Brain microvascular endothelial cell (primary cell): Measurements from ENCODE around the gene VPS13C.

Experiments used
- DNase-seq: peaks from one replicate; pipeline ENCODE4 v3.0.0-alpha.2; 2020
- H3K27ac ChIP-seq: fragments of 250-450 bp; sonication (Bioruptor Pico); 2 replicates; pipeline ENCODE4 v1.5.1; 2020; ENCODE audit warnings: mild to moderate bottlenecking, moderate library complexity
- H3K27me3 ChIP-seq: fragments of 250-450 bp; sonication (Bioruptor Pico); replicated peaks from 2 replicates; pipeline ENCODE4 v1.5.1; 2020; ENCODE audit warnings: mild to moderate bottlenecking
- H3K36me3 ChIP-seq: fragments of 250-450 bp; sonication (Bioruptor Pico); replicated peaks from 2 replicates; pipeline ENCODE4 v1.5.1; 2020; ENCODE audit warnings: mild to moderate bottlenecking
- H3K4me3 ChIP-seq: 2 replicates; pipeline ENCODE4 v1.5.1; 2011; ENCODE audit warnings: low read depth, mild to moderate bottlenecking, control low read depth, low read length, moderate library complexity
- in situ Hi-C: cut with HindIII; loops from 2 replicates; pipeline ENCODE4 v1.10.0; 2017; ENCODE audit warnings: low sequenced_read_pairs, low pct_ligation_motif_present
- TF ChIP-seq, protein P1 (sequence below): IDR thresholded peaks from 2 replicates; pipeline ENCODE4 v1.5.1; 2011; ENCODE audit warnings: low read depth, mild to moderate bottlenecking, moderate library complexity, low read length, control low read depth, inconsistent platforms; ENCODE audit errors: missing control alignments

The VPS13C gene

DNA sequence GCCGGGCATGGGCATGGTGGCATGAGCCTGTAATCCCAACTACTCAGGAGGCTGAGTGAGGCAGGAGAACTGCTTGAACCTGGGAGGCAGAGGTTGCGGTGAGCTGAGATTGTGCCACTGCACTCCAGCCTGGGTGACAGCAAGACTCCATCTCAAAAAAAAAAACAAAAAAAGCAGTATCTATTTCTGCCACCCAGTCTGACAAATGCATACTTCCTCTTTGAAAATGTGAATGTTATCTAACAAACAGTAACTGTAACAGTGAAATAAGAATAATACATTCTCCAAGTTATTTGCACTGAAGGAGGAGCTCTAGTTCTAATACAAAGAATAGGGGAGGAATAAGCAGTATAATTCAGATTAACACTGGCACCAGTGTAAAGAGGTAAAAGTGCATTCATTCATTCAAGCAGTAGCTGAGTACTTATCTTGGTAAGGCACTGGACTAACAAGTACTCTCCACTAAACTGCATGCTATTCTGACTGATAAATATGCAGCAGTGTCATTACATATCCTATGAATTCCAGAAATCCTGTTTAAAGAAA, 12.9 kb downstream of the VPS13C start:
- Histone ChIP-seq H3K36me3 (no peaks in the 10 kb centered on the region), H3K4me3 (no peak overlapping the region), H3K27me3 (no peaks in the 10 kb centered on the region), H3K27ac (no peak overlapping the region)
- DNase-seq: no peak
- TF ChIP-seq, protein P1, sequence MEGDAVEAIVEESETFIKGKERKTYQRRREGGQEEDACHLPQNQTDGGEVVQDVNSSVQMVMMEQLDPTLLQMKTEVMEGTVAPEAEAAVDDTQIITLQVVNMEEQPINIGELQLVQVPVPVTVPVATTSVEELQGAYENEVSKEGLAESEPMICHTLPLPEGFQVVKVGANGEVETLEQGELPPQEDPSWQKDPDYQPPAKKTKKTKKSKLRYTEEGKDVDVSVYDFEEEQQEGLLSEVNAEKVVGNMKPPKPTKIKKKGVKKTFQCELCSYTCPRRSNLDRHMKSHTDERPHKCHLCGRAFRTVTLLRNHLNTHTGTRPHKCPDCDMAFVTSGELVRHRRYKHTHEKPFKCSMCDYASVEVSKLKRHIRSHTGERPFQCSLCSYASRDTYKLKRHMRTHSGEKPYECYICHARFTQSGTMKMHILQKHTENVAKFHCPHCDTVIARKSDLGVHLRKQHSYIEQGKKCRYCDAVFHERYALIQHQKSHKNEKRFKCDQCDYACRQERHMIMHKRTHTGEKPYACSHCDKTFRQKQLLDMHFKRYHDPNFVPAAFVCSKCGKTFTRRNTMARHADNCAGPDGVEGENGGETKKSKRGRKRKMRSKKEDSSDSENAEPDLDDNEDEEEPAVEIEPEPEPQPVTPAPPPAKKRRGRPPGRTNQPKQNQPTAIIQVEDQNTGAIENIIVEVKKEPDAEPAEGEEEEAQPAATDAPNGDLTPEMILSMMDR: no peak
- in situ Hi-C loops: no loop called here

DNA sequence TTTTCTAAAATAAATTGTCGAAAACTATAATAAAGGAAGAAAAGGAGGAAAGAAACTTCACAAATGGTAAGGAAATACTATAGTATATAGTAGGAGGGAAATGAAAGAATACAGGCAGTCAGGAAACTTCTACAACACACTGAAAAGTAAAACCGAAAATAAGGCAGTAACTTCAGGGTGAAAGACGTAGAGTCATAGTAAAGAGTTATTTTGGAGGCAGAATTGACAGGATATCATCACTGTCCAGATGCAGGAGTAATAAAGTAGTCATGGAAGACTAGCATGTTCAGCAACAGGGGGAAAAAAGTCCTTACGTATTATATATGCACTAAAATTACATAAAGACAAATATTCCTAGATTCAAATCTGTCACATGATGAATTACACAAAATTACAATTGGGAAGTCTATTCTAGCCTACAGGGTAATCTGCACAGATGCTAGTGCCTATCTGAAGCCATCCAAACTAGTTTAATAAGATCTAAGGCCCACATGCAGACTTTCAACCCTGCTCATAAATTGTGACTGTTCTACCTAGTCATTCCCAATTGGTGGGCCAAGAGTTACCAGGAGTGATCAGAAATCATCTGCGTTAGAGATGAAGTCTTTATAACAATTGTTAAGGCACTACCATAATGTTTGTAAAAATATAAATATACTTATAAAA, 14.0 kb downstream of the VPS13C start:
- H3K27ac ChIP-seq: no peak overlapping the region
- in situ Hi-C loops: no loop called here

DNA sequence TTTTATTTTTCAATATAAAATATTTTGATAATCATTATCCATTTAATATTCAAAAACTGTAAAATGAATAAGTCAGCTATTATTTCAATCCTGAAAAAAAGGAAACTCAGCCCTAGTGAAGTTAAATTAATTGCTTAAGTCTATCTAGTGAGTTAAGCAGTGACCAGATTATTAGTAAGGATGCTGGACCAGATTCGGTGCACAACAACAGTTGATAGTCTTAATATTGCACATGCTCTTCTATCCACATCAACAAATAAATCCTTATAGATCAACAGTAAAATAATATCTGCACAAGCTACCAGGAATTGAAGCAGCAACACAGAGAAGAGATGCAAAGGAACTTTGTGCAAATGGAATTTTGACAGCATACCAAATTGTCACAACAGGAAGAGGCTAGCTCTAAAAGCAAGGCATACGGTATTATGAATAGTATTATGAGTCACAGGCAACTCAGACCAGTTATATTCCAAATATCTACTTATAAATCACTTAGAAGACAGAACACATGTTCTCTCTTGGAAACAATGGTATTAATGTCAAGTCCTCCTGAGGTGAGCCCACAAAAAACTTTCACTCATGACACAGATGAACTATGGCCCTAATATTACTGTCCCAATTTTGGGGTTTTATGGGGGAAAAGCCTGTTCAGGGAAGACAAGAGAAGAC, 24.9 kb downstream of the VPS13C start:
- in situ Hi-C loops: no loop called here
- peak; percentile 13 for DNase-seq
- Histone ChIP-seq H3K4me3 (no peak overlapping the region), H3K27ac (peak overlapping the region; percentile 30), H3K36me3 (no peaks in the 10 kb centered on the region), H3K27me3 (no peaks in the 10 kb centered on the region)
- TF ChIP-seq, protein P1: no peak

More for the DNA sequence above, 14.0 kb downstream of the VPS13C start:
- Histone ChIP-seq H3K36me3 (no peaks in the 10 kb centered on the region), H3K27me3 (no peaks in the 10 kb centered on the region), H3K4me3 (no peak overlapping the region)
- DNase-seq: no peak
- TF ChIP-seq, protein P1: no peak

DNA sequence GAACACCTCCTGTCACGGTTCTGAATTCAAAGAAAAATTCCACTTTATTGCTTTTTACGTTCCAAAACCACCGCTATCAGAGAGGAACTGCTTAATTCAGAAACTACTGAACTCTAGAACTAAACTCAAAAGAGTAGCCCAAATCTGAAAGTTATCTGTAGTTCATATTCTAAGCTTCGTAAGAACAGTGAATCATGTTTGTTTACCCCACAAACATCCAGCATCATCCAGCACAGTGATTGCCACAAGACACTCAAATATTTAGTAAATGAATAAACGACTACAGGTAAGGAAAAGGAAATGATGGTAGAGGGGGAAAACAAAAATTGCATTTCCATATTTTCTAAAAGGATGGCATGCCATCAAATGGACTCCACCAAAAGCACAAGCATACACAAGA, 32.3 kb downstream of the VPS13C start:
- H3K4me3 ChIP-seq: no peak overlapping the region
- in situ Hi-C loops: no loop called here
- DNase-seq: no peak
- TF ChIP-seq, protein P1: no peak
- no peaks in the 10 kb centered on the region for H3K27me3 ChIP-seq
- H3K27ac ChIP-seq: no peak overlapping the region
- H3K36me3 ChIP-seq: no peaks in the 10 kb centered on the region

DNA sequence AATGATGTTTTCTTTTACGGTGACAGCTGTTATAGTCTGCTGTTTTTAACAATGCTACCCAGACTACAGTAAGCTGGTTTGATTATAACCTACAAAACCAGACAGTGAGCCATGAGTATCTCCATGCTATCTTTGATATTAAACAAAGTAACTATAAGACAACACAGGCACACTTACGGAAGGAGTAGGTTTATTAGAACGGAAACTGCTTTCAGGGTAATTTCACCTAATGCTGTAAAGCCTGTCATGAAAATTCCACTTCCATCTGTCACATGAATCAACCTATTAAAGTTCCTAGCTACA, 33.0 kb downstream of the VPS13C start:
- in situ Hi-C loops: no loop called here
- no peak overlapping the region for H3K4me3 ChIP-seq
- no peak overlapping the region for H3K27ac ChIP-seq

More for the DNA sequence above, 33.0 kb downstream of the VPS13C start:
- Histone ChIP-seq H3K27me3 (no peaks in the 10 kb centered on the region), H3K36me3 (no peaks in the 10 kb centered on the region)
- TF ChIP-seq, protein P1: no peak
- DNase-seq: no peak
